ENCODE results near the gene BECN2.

GRCh38 chr1:241964550-241965282 lies 7.1 kb downstream of the BECN2 start:
- no peak for TF ChIP-seq POLR2A (IDR thresholded peaks at IDR 0.05; ENCODE audit: low read depth, low read length)
- no peak for TF ChIP-seq CTCF (IDR thresholded peaks at IDR 0.05; ENCODE audit: extremely low read depth in 1 of 2, insufficient read depth in 1 of 2, low read depth in 1 of 2, low read length in 2 of 2)
- TF ChIP-seq MAX (IDR thresholded peaks at IDR 0.05; ENCODE audit: insufficient read depth, insufficient read length), result no peak
- no peak for TF ChIP-seq MYC (IDR thresholded peaks at IDR 0.05; ENCODE audit: low read depth, low read length)
